Measurements from ENCODE around the gene PHKB. TPM values are rescaled to one million over a fixed set of nuclear protein-coding genes. Genes with fewer than 3 reads are reported as not detected.

Gene PHKB
- polyA plus RNA-seq, 1 donor: 52.8 TPM

GRCh38 chr16:47694543-47694942 is 233.4 kb downstream of the PHKB start:
- DNase-seq: no peak

GRCh38 chr16:47695756-47696155 is 234.6 kb downstream of the PHKB start:
- no peak for DNase-seq

- DNase-seq: no peak
Observed at GRCh38 chr16:47697826-47698225, 236.7 kb downstream of the PHKB start.

- DNase-seq: no peak
Observed at GRCh38 chr16:47699106-47699505, 238.0 kb downstream of the PHKB start.

GRCh38 chr16:47700857-47701587 is 239.9 kb downstream of the PHKB start:
- DNase-seq: no peak

GRCh38 chr16:47705266-47705665 is 244.1 kb downstream of the PHKB start:
- no peak for DNase-seq

- DNase-seq: no peak
Observed at GRCh38 chr16:47711809-47712208, 250.7 kb downstream of the PHKB start.

- DNase-seq: no peak
Observed at GRCh38 chr16:47712276-47713224, 251.4 kb downstream of the PHKB start.

- DNase-seq: no peak
Observed at GRCh38 chr16:47713225-47713595, 252.1 kb downstream of the PHKB start.

GRCh38 chr16:47715442-47716083 is 254.4 kb downstream of the PHKB start:
- no peak for DNase-seq

- no peak for DNase-seq
Observed at GRCh38 chr16:47716571-47716970, 255.4 kb downstream of the PHKB start.

GRCh38 chr16:47719713-47720112 is 258.6 kb downstream of the PHKB start:
- DNase-seq: no peak

GRCh38 chr16:47721006-47721637 is 260.0 kb downstream of the PHKB start:
- DNase-seq: no peak

GRCh38 chr16:47722046-47722445 is 260.9 kb downstream of the PHKB start:
- no peak for DNase-seq

GRCh38 chr16:47724115-47724785 is 263.1 kb downstream of the PHKB start:
- no peak for DNase-seq

GRCh38 chr16:47725188-47725695 is 264.1 kb downstream of the PHKB start:
- no peak for DNase-seq

GRCh38 chr16:47726031-47726675 is 265.0 kb downstream of the PHKB start:
- no peak for DNase-seq

- DNase-seq: no peak
Observed at GRCh38 chr16:47727131-47727530, 266.0 kb downstream of the PHKB start.

GRCh38 chr16:47728205-47728604 is 267.1 kb downstream of the PHKB start:
- no peak for DNase-seq

GRCh38 chr16:47729701-47730100 is 268.6 kb downstream of the PHKB start:
- no peak for DNase-seq

GRCh38 chr16:47731252-47731651 is 270.1 kb downstream of the PHKB start:
- no peak for DNase-seq

All from hindlimb muscle (tissue), 1 donor.